ENCODE measurements around the gene OTOG.

OTOG gene

DNA sequence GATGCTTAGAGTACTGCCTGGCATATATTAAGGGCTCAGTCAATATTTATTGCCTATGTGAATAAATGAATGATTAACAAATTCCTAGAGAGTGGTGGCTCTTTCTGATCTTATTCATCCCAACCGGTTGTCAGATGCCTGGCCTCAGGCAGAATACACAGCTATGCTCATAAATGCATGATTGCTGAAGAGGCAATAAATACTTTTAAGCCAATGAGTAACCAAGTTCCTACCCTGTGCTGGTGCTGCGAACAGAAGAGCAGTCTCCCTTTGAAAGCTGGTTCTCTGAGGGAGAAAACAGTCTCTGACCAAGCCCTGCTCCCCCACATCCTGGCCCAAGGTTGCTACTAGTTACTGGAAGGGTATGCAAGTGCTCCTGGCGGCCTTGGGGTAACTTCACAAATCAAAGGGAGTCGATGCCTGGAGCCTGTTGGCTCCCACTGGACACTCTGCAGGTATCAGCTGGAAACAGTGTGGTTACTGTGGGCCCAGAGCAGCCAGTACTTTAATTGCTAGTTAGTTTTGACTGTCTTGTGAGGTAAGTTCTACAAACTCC, 5.7 kb upstream of the OTOG start:
- no peak for DNase-seq

- DNase-seq: no peak
These were observed 4.8 kb upstream of the OTOG start for GRCh38 chr11:17542249-17542648.

GRCh38 chr11:17543041-17543440, 4.0 kb upstream of the OTOG start:
- DNase-seq: no peak

DNA sequence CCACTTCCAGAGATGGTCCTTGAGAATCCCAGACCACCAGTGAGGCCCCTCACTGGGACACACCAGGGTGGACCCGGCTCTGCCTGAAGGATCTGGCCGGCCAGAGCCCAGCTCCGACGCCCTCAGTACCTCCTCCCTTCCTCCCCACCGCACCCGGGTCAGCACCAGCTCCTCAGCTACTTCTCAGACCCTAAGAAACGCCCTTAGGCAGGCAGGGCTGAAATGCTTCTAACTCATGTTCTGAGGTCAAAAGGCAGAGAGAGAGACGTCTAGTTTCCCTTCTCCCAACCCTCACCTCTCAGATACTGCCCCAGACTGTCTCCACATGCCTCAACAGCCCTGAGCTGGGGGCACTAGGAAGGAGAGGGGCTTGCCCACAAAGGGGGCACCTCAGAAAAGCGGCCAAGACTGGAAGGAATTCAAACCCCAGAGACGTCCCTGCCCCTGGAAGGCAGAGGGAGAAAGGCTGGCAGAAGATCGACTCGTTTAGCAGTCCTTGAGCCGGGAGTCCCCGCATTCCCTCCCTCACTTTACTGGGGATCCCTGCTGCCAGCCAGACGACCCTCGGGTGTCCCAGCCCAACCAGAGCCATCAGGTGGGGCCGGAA, 3.4 kb upstream of the OTOG start:
- DNase-seq: no peak

GRCh38 chr11:17544181-17544622, 2.9 kb upstream of the OTOG start, which contains the start of gene USH1C:
Gene USH1C (minus strand): TSS chr11:17544416. CDS start chr11:17544307, 109 bp downstream.
- no peak for DNase-seq

GRCh38 chr11:17546240-17546639, 819 bp upstream of the OTOG start:
- DNase-seq: no peak

DNA sequence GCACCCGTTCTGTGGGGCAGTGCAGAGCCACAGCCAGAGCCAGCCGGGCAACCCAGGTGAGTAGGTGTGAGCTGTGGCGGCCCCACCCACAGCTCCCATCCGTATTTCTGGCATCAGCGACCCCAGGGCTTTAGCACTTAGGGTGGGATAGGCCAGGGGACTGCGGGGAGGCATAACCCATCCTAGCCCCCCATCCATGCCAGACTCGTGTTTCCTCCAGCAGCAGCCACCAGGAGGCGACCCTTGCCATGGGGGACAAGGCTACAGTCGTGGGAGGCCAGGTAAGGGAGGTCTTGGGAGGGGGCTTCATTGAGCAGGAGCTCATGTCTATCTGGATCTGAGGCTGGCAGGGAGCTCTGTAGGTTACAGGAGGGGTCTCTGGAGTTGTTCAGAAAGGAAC, 873 bp downstream of the OTOG start:
- no peak for DNase-seq

- no peak for DNase-seq
These were observed 1.4 kb downstream of the OTOG start for GRCh38 chr11:17548444-17548843.

- no peak for DNase-seq
These were observed 3.6 kb downstream of the OTOG start for GRCh38 chr11:17550450-17551346.

GRCh38 chr11:17551347-17552040, 4.4 kb downstream of the OTOG start:
- no peak for DNase-seq

DNA sequence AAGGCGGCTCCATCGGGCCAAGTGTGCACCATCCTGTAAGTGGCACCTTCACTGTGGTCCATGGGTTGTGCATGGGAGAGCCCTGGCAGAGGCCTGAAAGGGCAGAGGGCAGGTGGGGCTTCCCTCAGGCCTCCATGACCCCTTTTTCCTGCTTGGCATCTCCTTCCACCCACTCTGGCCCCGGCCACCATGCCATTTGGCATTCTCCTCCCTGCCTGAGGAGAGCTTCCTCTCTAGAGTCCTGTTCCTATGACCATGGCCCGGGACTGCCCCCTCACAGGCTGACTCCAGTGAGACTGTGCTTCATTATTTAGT, 4.9 kb downstream of the OTOG start:
- DNase-seq: no peak

DNA sequence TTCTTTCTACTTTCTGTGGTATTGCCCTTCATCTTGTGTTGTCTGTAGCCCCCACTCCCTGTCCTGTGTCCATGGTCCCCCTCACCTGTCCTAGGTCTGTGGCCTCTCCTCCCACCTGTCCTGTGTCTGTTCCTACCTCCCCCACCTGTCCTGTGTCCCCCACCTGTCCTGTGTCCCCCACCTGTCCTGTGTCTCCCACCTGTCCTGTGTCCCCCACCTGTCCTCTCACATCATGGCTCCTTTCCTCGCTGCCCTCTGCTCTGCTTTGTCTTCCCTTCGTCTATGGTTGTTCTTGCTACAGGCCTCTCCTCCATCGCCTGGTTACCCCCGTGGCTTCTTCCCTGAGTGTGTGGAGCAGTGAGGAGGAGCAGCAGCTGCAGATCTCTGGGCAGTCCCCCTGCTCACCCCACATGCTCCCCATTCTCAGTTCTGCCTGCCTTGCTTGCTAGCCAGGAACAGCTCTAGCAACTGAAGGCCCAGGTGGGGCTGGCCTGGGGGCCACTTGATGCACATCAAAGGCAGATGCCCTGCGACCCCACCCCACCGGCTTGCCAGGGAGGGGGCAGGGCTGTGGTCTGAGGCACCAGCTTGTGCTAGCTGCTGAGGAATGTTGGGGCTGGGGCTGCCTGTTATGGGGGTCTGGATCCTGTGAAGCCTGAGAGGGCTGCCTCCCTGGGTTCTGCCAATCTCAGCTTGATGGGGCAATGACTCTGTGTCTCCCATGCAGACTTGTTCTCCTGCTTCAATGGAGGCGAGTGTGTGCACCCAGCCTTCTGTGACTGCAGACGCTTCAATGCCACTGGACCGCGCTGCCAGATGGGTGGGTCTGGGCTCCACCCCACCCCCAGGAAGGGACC, 5.6 kb downstream of the OTOG start:
- no peak for DNase-seq

- DNase-seq: no peak
These were observed 6.1 kb downstream of the OTOG start for GRCh38 chr11:17553249-17553546.

DNA sequence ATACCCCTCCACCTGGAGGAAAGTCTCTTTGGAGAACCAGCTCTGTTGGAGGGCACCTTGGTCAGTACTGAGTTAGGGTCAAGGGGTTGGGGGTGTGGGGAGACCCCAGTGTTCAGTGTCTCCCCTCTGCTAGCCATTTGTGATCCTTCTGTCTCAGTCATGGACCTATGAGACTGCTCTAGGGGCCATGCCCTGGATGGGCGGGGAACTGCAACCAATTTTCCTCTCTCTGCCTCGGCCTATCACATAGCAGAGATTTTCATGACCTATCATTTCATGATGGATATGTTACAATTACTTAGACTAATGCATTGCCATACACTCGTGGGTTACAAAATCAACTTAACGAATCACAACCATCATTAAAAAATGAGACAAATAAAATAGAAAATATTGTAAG, 7.4 kb downstream of the OTOG start:
- no peak for DNase-seq

DNA sequence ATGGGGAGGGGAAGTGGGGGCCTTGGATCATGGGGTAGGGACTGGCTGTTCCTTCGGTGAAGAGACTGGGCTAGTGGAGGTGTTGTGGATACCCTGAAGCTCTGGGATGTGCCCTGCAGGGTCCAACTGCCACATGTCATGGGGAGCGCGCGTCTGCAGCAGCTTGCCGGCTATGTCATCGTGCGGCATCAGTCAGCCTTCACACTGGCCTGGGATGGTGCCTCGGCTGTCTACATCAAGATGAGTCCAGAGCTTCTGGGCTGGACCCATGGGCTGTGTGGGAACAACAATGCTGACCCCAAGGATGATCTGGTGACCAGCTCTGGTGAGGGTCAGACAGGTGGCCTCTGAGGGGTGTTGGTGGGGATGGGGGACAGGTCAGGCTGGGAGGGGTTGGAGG, 9.9 kb downstream of the OTOG start:
- DNase-seq: no peak

GRCh38 chr11:17558025-17558780, 11.1 kb downstream of the OTOG start:
- no peak for DNase-seq

DNA sequence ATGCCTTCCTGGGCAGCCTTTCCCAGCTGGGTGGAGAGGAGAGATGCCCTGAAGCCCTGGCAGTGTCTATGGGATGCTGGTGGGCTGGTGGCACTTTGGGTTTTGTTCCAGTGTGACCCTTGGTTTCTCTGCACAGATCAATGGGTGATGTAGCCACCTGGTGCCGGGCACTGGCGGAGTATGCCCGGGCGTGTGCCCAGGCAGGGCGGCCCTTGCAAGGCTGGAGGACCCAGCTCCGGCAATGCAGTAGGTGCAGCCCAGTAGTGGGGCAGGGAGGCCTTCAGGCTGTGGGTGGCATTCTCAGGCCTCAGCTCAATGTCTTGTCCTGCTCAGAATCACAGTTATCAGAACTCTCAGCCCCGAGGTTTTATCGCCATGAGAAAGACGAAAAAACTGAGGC, 11.9 kb downstream of the OTOG start:
- DNase-seq: no peak

DNA sequence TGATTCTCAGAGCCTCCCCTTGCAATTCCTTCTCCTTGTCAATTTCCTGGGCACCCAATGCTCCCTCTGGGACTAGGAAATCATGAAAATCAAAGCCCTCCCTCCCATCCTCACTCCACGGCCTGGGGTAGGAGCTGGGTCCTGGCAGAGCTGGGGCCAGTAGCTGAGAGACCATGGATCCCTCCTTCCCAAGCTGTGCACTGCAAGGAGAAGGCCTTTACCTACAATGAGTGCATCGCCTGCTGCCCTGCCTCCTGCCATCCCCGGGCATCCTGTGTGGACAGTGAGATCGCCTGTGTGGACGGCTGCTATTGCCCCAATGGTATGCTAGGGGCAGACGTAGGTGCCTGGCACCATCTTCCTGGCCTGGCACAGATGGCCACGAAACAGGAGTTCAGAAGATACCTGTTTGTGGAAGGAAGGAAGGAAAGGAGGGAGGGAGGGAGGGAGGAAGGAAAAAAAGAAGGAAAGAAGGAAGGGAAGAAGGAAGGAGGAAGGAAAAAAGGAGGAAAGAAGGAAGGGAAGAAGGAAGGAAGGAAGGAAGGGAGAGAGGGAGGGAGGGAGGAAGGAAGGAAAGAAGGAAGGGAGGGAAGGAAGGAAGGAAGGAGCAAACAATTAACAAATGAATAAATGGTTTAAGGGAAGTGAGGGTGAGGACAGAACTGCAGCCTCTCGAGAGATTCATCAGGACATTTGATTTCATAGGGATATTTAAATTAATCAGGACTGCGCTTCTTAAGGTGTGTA, 12.5 kb downstream of the OTOG start:
- no peak for DNase-seq

DNA sequence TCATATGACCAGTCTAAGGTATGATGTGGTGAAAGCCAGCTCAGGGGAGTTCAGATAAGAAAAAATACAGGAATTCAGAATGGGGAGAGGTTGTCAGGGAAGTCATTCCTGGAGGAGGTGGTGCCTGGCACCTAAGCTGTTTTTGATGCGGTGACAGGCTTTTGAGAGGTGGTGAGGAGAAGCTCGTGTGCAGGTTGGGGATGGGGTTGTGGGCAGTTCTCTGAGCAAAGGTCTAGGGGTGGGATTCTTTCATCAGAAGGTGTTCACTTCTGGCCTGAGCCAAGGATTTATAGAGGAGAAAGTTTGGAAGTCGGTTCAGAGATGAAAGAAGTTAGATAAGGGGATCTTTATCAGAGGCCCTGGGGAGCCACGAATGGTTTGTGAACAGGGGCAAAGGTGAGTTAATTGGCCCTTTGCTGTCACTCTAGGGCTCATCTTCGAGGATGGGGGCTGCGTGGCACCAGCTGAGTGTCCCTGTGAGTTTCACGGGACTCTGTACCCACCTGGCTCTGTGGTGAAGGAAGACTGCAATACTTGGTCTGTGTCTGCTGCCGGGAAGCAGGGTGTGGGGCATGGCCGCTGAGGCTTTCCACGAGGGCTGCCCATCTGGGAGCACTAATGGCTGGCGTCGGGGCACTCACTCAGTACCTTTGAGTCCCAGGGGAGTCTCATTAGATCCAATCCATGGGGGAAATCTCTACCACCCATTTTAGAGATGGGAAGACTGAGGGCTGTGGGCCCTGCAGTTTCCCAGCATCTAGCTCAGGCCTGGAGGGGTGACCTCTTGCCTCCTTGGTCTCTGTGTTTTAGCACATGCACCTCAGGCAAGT, 13.4 kb downstream of the OTOG start:
- DNase-seq: no peak

GRCh38 chr11:17561111-17561415, 14.0 kb downstream of the OTOG start:
- no peak for DNase-seq

GRCh38 chr11:17561526-17561925, 14.5 kb downstream of the OTOG start:
- no peak for DNase-seq

Data from NCI-H524 treated with DMSO at 0.1 percent for 48 hours (cell line).